Left renal pelvis (tissue), 4 donors: ENCODE measurements around the gene ABLIM2. TPM values are rescaled to one million over a fixed set of nuclear protein-coding genes. Genes with fewer than 3 reads are reported as not detected.

Source experiments
- DNase-seq, 4 donors: peaks; one replicate each; pipeline ENCODE4 v3.0.0-alpha.2; 2013; ENCODE audit warnings: low read depth in 4 of 4, low spot score in 3 of 4
- polyA plus RNA-seq, 4 donors: library from polyadenylated mRNA; unstranded; fragments of 120-200 nt; gene quantifications; one replicate each; pipeline ENCODE4 v1.2.1, GENCODE V29; 2013; ENCODE audit not compliant: insufficient read length in 4 of 4

Gene ABLIM2
- polyA plus RNA-seq, 4 donors = 1.8 to 7.0 (median 6.1) TPM

DNA sequence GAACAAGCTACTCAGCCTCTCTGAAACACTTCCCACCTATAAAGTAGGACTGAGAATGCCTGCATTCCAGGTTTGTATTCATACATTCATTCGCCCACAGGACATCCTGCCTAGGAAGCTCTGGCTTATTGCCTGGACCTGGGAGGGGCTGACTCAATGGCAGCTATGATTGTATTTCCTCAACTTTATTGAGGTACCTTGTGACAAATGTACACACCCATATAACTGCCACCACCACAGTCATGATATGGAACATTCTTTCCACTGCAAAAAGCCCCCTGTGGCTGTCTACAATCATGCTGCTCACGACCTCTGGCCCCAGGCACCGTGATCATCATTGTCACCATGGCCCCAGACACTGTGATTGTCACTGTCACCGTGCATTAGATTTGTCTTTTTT lies 68.3 kb downstream of the ABLIM2 start:
- DNase-seq = no peak

DNA sequence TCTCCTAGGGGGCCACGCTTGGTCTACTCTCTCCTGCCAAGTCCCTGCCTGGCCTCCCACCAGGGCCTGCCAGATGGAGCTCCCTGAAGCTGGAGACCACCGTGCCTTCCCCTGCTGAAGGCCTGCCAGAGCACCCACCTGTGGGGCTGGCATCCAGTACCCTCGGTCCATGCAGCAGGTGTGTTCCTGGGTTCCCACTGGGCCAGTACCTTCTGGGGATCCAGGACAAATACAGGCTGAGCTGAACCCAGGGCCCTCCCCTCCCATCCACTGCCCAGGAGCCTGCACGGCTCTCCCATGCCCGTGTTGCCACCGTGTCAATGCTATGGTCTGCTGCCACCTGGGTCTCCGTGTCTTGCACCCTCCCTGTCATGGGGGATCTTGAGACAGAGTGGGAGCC lies 68.8 kb downstream of the ABLIM2 start:
- DNase-seq = no peak

DNA sequence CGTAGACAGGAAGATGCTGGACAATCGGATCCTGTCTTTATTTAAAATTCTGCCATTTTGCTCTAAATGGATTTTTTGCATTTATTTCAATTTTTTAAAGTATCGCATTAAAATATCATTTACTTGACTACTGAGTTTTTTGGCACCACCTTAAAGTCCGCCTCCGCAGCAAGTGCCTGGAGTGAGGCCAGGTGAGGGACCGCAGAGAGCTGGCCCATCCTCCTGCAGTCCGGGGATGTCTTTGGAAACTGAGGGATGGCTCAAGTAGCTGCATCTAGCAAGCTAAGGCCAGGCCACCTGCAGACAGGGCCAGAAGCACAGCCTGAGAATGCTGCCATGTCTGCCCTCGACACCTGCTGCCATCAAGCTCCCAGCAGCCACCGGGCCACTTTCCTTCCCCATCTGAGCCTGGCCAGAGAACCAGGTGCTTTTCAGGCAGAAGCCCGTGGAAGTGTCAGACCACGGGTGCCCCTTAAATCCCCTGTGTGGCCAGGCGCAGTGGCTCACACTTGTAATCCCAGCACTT lies 69.6 kb downstream of the ABLIM2 start:
- no peak for DNase-seq

DNA sequence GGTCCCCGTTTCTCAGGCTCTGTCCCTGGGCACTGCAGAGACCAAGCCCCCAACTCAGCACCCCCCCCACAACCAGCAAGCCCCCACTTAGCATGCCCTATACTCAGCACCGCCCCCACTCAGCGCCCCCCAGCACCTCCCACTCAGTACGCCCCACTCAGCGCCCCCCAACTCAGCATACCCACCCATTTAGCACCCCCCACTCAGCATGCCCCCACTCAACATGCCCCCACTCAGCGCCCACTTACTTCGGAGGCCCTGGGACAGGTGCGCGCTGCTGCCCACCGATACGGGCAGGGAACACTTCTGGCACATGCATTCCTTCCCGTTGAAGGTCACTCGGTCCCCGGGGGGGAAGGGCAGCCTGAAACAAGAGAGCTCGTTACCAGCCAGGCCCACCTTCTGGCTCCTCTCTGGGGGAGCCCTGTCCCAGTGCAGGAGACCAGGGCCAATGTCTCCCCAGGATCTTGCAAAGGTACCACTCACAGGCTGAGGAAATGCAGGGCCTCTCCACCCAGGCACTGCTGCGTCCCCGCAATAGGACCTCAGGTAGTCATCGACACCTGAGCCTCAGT lies 70.6 kb downstream of the ABLIM2 start:
- DNase-seq = no peak

DNA sequence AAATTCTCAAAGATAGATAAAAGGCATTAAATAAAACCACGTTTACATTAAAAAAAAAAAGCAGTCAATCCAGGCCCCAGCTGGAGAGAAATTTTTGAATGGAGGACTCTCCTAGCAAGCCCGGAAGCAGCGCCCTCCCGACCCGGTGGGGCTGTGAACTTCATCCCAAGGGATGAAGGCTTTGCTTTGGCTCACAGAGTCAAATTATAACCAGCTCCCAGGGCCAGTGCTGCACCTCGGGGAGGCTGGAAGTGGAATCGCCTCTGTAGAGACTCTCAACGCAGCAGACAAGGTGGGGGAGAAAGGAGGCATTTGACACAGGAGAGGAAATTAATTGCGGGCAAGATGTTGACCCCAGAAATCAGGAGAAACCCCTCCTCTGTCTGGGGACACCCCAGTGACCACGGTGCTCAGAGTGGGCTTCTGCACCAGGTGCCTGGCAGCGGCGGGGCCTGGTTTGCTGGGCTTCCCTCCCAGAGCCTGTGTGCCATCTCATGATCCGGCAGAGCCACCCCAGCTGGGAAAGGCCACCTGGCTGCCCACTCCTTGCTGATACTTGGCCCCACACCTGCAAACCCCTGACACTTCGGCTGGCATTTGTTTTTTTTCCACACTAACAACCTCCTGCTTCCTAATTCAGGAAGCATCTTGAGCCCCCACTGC lies 71.7 kb downstream of the ABLIM2 start:
- DNase-seq = no peak

DNA sequence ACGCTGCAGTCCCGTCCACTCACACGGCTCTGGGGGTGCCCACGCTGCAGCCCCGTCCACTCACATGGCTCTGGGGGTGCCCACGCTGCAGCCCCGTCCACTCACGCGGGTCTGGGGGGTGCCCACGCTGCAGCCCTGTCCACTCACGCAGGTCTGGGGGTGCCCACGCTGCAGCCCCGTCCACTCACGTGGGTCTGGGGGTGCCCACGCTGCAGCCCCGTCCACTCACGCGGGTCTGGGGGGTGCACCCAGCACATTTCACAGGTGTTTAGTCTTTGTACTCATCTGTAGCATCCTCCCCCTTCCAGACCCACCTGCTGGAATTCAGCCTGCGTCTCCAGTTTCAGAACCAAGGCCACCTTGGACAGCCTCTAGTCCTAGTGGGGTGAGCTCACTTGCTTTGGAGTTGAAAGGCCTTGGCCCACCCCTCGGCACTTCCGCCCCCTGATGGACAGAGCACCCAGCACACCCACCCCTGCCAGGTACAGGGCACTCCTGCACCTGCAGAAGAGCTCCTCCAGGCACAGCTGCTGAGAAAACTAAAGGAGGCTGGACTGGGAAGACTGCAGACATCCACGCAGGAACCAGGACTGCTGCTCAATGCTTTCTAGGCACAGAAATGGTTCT lies 73.0 kb downstream of the ABLIM2 start:
- DNase-seq = no peak

DNA sequence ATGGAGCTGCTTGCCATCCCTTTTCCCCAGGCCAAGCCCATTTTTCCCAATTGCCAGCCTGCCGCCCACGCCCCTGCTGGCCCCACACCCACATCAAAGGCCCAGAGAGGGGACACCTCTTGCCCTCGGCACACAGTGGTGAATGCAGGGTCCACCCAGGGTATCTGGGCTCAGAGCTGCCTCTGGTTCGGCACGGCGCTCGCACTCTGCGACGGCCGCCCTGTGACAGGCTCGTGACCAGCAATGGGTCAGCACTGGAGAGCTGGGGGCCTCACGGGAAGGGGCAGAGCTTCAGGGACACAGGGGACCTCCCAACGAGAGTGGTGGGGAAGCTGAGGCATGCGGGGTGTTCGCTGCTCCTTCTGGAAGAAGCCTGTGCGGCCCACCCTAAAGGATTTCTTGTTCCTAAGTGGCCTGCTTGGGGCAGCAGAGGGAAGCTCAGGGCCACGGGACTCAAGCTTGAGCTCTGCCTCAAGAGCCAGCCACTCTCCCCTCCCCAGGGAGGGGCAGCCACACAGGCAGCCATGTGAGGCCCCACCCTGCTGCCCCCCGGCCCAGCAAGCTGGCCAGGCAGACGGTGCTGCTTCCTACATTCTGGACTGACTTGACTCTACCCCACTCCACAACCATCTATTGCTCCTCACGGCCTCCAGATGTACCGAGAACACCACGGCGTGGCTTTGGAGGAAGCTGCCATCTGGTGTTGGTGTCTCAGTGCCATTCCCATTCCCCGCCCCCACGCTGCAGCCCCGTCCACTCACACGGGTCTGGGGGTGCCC lies 73.7 kb downstream of the ABLIM2 start:
- DNase-seq = no peak

DNA sequence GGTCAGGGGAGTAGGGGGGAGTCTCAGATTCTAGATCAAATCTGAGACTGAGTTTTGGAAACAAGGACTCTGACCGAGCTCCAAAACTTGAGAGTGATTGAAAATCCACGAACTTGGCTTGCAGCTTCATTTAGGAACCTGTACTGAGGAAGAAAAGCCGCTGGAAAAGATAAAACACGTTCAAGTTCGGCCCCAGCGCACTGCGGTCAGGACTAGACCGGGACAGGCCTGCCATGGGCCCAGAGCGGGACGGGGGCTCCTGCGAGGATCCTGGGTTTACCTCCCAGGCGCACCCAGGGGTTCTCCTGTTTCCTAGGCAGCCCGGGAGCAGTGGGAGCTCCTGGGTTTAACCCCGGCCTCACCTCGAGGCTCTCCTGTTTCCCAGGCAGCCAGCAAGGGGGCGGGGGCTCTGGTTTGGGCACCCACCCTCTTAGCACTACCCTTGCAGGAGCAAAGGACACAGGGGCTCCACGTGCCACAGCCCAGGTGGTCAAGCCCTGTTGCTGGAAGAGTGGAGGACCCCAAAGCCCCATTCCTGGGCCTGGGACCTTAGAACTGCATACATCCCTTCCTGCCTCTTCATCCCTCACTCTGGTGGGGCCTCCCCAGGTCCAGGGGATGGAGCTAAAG lies 74.5 kb downstream of the ABLIM2 start:
- no peak for DNase-seq

DNA sequence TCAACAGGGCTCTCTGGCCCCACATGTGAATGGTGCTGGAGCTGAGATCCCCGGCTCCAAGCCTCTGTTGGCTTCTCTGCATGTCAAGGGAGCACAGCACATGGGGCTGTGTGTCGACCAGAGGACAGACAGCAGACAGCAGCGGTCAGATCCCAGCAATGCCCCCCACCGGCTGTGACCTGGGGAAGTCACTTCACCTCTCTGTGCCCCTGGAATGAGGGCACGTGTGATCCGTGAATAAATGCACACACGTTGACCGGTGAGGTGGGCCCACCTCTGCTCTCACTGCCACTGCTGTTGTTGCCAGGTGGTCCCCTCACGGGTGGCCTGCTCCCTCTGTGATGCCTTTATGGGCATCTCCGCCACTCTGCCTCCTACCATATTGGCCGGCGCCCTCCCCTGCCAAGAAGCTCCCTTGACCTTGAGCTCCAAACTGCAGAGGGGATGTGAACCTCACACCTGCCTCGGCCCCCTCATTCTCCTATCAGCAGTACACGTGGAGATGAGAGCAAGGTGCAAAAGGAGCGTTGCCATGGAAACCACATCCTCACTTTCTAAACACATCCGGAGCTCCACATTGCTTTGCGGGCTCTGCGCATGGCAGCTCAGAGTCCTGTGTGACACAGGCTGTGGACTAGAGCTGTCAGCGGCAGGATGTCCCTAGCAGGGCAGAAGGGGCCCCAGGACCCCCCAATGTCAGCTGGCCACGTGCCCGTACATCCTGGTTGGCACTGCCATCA lies 75.4 kb downstream of the ABLIM2 start:
- no peak for DNase-seq

DNA sequence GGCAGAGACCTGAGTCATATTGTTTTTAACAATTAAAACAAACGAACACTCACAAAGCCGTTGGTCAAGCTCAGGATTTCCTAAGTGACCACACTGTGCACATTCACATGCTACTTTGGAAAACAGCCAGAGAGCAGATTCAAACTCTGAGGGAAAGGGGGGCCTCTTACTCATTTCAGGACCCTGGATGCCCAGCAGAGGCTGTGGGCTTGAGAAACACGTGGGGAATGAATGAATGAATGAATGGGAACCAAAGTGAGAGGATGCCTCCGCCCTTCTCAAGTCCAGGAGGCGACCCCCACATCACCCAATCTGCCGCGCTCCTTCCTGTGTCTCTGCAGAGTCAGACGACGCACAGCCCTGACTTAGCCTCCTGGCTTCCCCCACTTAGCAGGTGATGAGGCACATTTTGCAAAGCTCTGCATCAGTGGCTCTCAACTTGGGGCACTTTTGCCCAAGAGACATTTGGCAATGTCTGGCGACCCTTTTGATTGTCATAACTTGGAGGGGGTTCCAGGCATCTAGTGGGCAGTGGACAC lies 76.0 kb downstream of the ABLIM2 start:
- DNase-seq = no peak

DNA sequence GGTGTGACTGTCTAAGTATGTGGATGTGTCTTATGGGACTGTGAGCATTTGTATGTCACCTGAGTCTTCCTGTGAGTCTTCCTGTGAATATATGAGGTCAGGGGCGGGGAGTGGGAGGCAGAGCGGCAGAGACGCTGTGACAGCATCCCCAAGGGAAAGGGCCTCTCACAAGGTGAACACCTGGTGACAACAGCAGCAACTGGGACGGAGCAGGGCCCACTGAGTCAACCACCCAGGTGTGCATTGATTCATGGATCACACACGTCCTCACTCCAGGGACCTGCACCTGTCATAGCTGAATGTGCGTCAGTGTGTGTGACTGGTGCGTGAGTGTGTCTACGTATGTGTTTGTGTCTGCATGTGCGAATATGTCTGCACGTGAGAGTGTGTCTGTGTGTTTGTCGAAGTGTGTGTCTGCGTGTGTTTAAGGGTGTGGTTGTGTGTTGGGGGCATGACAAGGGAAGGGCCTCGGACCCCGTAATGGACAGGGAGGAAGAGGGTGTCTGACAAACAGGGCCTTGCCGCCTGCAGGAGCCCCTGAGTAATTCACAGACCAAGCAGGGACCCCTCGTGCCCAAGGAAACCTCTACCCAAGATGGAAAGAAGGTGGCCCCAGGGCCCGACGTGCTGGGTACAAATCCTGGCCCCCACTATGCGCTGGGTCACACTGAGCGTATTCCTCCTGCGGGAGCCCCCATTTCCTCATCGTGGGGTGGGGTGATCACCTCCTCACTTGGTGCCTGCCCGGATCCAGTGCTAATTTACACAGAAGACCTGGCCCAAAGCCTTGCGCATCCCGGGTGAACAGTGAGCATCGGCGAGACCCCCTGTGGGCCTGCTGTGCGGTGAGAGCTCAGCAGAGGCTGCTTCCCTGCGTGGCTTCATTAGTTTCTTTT lies 76.7 kb downstream of the ABLIM2 start:
- DNase-seq = no peak

DNA sequence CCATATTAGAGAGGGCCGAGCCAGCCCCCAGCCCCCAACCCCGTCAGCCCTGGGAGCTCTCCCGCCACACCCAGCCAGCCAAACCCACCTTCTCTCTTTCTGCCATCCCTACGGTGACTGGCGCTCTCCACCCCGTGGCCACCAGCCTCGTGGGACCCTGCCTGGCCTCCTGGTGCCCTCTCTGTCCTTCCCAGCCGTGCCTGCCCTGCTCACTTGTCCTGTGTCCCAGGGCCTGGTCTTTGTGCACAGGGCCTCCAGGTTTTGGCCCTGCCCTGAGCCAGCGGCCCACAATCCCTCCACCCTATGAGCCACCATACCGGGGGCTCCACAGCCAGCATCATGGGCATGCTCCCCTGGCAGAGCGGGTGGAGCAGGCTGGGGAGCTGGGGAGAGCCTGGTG lies 77.4 kb downstream of the ABLIM2 start:
- DNase-seq = no peak

DNA sequence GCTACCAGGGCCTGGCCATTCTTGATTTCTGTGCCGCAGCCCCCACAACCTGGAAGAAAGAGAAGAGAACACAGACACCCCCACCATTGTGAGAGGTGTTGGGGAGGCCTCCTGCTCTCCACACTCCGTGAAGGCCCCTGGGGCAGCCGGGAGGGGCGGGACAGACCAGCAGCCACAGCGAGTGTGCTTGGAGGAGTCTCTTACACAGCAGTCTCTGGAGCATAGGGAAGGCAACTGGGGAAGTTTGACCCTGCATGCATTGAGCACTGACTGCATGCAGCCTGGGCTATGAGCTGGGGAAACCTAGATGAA lies 77.9 kb downstream of the ABLIM2 start:
- no peak for DNase-seq

DNA sequence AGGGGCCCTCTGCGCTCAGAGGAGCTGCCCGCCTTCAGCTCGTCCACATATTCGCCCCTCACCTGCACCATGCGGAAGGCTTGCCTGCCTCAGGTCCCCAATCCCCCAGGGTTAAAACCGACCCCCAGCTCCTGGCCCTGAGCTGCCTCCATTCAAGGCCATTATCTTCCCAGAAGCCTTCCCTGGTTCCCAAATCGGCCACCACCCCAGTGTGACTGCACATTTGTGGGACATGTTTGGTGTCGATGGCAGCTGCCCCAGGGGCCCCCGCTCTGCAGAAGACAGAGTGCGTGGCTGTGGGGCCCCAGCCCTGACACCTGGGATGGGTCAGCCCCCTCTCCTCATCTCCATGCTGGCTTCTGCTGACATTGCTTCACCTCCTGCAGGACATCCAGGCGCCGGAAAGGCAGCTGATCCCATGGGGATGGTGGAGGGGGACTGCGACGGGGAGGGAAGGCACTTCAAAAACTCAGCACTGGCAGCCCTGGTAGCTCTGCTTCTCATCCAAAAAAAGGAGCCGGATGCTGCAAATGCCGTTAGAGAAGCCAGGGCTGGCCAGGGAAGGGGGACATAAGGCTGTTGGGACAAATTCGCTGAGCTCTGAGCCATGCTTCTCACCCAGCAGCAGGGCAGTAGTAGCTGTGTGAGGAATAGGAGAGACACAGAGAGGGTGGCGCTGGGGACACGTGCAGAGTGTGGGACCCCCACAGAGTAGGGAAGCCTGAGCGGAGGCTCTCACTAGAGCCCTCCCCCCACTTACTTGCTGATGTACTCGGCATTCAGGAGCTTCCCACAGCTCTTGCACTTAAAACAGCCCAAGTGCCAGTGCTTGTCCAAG lies 78.5 kb downstream of the ABLIM2 start:
- no peak for DNase-seq

DNA sequence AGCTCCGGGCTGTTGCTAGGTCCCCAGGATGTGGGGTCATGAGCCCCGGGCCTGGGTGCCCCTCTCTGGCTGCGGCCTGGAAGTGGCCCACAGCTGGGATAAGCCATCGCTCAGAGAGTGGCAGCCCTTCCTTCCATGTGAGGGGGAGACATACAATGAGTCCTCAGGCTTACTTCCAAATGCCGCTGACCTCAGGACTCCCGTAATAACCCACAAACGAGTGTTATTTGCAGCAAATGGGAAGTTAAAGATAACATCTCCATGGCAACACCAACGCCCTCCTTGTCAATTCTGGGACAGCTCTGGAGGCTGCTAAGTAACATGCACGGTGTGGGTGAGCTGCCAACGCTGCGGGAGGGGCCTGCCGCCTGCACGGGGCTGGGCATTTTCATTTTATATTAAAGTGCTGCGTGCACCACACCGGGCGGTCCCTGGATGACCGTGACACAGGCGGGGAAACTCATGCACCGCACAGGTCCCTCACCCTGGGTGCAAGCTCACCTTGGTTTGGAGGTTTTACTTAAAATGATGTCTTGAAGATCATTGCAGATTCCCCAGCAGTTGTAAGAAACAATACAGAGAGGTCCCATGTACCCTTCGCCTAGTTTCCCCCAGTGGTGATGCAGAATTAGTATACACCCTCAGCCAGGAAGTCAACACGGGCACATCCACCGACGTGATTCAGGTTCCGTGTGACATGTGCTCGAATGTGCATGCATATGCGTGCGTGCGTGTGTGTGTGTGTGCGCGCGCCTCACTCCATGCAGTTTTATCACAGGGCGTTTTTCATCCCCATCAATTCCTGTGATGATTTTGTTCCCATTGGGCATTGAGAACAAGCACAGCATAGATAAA lies 79.4 kb downstream of the ABLIM2 start:
- DNase-seq = no peak

DNA sequence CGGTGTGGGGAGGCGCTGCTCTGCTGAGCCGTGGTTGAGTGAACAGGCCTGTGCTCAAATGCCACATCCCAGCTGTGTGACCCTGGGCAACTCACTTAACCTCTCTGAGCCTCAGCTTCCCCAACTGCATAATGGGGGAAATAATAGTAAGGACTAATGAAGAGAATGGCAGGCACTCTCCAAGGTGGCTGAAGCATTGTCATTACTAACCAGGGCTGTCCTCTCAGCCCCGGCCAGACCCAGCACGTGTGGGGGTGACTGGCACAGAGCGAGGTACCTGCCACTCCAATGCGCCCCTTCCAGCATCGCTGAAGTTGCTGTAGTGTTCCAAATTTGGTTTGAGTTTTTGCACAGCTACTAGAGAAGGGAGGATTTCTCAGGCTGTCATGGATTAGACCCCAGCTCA lies 80.0 kb downstream of the ABLIM2 start:
- DNase-seq = no peak

DNA sequence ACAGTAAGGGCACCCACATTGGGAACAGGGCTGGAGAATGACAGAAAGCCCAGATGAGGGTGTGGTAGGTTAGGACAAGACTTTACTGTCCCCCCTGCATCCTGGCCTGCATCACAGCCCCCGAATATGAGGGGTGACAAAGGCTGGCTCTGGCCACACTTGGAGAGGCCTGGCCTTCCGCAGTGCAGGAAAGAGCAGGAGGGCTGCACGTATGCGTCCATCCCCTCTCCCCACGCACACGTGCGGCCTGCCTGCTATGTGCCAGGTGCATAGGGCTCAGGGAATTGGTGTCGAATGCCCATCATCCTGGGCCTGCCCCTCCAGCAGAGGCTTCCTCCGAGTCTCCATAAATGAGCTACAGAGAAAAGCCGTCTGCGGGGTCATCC lies 80.5 kb downstream of the ABLIM2 start:
- no peak for DNase-seq
